Measurements from ENCODE around the gene VPS4A. TPM values are rescaled to one million over a fixed set of nuclear protein-coding genes. Genes with fewer than 3 reads are reported as not detected.

VPS4A gene
- polyA plus RNA-seq, 1 of the 3 experiments (the other 2 are of a cell fraction): 20.8 TPM

- H3K36me3 ChIP-seq (replicated peaks in 1 of 2; ENCODE audit: control insufficient read depth in 1 of 2, insufficient read depth in 2 of 2, low read length in 1 of 2): peaks cover 53 to 55% of the 10 kb centered on the region in 2 experiments
- no peak overlapping the region for H3K9ac ChIP-seq
- no peaks in the 10 kb centered on the region for H3K9me3 ChIP-seq
- CTCF ChIA-PET: interaction anchor here (0.6 to 4.6 kb wide), 5 partner anchors 12 to 799 kb away, joined by 3 to 21 read pairs (median 3); partner anchors contain the start of gene COG8
- H4K20me1 ChIP-seq (ENCODE audit: insufficient read depth): peaks cover 71% of the 10 kb centered on the region
- no peaks in the 10 kb centered on the region for H3K27me3 ChIP-seq (ENCODE audit: insufficient read depth)
- no peak for TF ChIP-seq POLR2AphosphoS5 (IDR thresholded peaks at IDR 0.05; ENCODE audit: low read depth, low read length)
- TF ChIP-seq NRF1 (IDR thresholded peaks at IDR 0.05; ENCODE audit: low read depth, low read length): no peak
- TF ChIP-seq YY1 (IDR thresholded peaks at IDR 0.05; ENCODE audit: low read depth): no peak
- TF ChIP-seq, protein P1, sequence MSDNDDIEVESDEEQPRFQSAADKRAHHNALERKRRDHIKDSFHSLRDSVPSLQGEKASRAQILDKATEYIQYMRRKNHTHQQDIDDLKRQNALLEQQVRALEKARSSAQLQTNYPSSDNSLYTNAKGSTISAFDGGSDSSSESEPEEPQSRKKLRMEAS (IDR thresholded peaks at IDR 0.05; ENCODE audit: low read depth): no peak
- TF ChIP-seq RCOR1 (IDR thresholded peaks at IDR 0.05; ENCODE audit: low read length): no peak
- no peak for TF ChIP-seq SMC3 (IDR thresholded peaks at IDR 0.05; ENCODE audit: low read depth, low read length)
- no peak for TF ChIP-seq SIN3A (IDR thresholded peaks at IDR 0.05; ENCODE audit: borderline replicate concordance, low read depth, low read length)
- no peak for TF ChIP-seq ZBTB33 (IDR thresholded peaks at IDR 0.05; ENCODE audit: borderline replicate concordance, low read depth)
- TF ChIP-seq EZH2phosphoT487 (IDR thresholded peaks at IDR 0.05; ENCODE audit: borderline replicate concordance, low read depth): no peak
- TF ChIP-seq CHD2 (IDR thresholded peaks at IDR 0.05; ENCODE audit: low read length, partially characterized antibody): no peak
- TF ChIP-seq PBX3 (IDR thresholded peaks at IDR 0.05): no peak
- no peak overlapping the region for H2AFZ ChIP-seq (ENCODE audit: low read depth)
- no peak overlapping the region for H3K27ac ChIP-seq (ENCODE audit: low read depth in 2 of 2, low read length in 1 of 2)
- 68% methylated on average over 7 of the region's 7 CpGs for WGBS (ENCODE audit: low lambda C conversion rate)
- POLR2A ChIA-PET: interaction anchor here (0.9 kb wide), 1 partner anchor 9 kb away, joined by 3 read pairs; no protein-coding TSS in a partner anchor
- H3K4me2 ChIP-seq: peak overlapping the region; percentile 91
- peaks cover 89% of the 10 kb centered on the region for H3K79me2 ChIP-seq (ENCODE audit: insufficient read depth)
- H3K4me3 ChIP-seq (ENCODE audit: low read depth in 2 of 2, low read length in 1 of 2): no peak overlapping the region
- no peak for DNase-seq
- H3F3A ChIP-seq (replicated peaks; ENCODE audit: insufficient read depth): peaks cover 23% of the 10 kb centered on the region
- H3K4me1 ChIP-seq (ENCODE audit: control insufficient read depth in 1 of 2, insufficient read depth in 2 of 2, low read depth in 1 of 2, low read length in 1 of 2): peaks cover 11 to 41% of the 10 kb centered on the region in 2 experiments
- H3K9me2 ChIP-seq: no peaks in the 10 kb centered on the region
These were observed 15.2 kb downstream of the VPS4A start for GRCh38 chr16:69326172-69326873.
